Sigmoid colon (tissue), 7 donors: ENCODE data around the gene METTL25. TPM values are rescaled to one million over a fixed set of nuclear protein-coding genes. Genes with fewer than 3 reads are reported as not detected.

ENCODE experiments used
- DNase-seq: peaks from one replicate; pipeline ENCODE4 v3.0.0-alpha.2; 2019
- H3K27ac ChIP-seq, 4 donors: fragments of 200-600 bp; sonication (generic); one replicate each; pipeline ENCODE4 v1.5.1; 2016 to 2019; ENCODE audit warnings: mild to moderate bottlenecking in 1 of 4
- H3K27me3 ChIP-seq, 3 donors: fragments of 200-600 bp; sonication (generic); one replicate each; pipeline ENCODE4 v1.5.1; 2019; ENCODE audit warnings: mild to moderate bottlenecking in 1 of 3
- H3K36me3 ChIP-seq, 4 donors: fragments of 200-600 bp; sonication (generic); one replicate each; pipeline ENCODE4 v1.5.1; 2016 to 2019
- H3K4me1 ChIP-seq, 4 donors: fragments of 200-600 bp; sonication (generic); one replicate each; pipeline ENCODE4 v1.5.1; 2017 to 2019
- H3K4me3 ChIP-seq, 4 donors: fragments of 200-600 bp; sonication (generic); one replicate each; pipeline ENCODE4 v1.5.1; 2017 to 2019; ENCODE audit warnings: mild to moderate bottlenecking in 2 of 4, moderate library complexity in 1 of 4
- H3K9me3 ChIP-seq, 4 donors: fragments of 200-600 bp in 3 of 4; sonication (generic) in 3 of 4; one replicate each; pipeline versions ENCODE4 v1.5.1 to v1.6.1; 2013 to 2019
- CTCF ChIP-seq, 4 experiments: fragments of 450-650 bp in 3 of 4; fragments of 200-600 bp in 1 of 4; IDR thresholded peaks; one replicate each; pipeline ENCODE4 v1.5.1; 2016 to 2019; ENCODE audit warnings: antibody characterized with exemption in 4 of 4, mild to moderate bottlenecking in 3 of 4, moderate library complexity in 2 of 4
- EP300 ChIP-seq, 4 donors: sonication (generic); formaldehyde crosslinking; IDR thresholded peaks; one replicate each; pipeline ENCODE4 v1.6.1; 2017; ENCODE audit warnings: antibody characterized with exemption in 4 of 4
- POLR2A ChIP-seq, 2 donors: fragments of 450-650 bp; IDR thresholded peaks; one replicate each; pipeline ENCODE4 v1.6.1; 2016; ENCODE audit warnings: antibody characterized with exemption in 2 of 2, mild to moderate bottlenecking in 2 of 2, moderate library complexity in 2 of 2
- POLR2AphosphoS5 ChIP-seq, 4 donors: sonication (generic); formaldehyde crosslinking; IDR thresholded peaks; one replicate each; pipeline ENCODE4 v1.6.1; 2017; ENCODE audit warnings: antibody characterized with exemption in 4 of 4
- WGBS, 2 donors: extraction: QIAGEN DNeasy Blood & Tissue Kit; methylation state at CpG; one replicate each; pipeline ENCODE4 v1.1.7; 2013; 5-methylcytosine and 5-hydroxymethylcytosine counted together
- intact Hi-C: fragments of 100-400 bp; cut with DNase I; formaldehyde crosslinking; loops from one replicate; pipeline ENCODE4 v1.15.1; 2023
- polyA plus RNA-seq, 3 donors: library from polyadenylated mRNA; stranded (reverse); fragments of 200-250 nt; gene quantifications; one replicate each; pipeline ENCODE4 v1.2.3, GENCODE V29; 2013
- total RNA-seq, 4 donors: library from RNA; depleted of rRNA; stranded (reverse); fragments of >200 nt; gene quantifications; one replicate each; pipeline ENCODE4 v1.1.0, GENCODE V29; 2016
- donor health status: healthy with polysubstance abuse.
- donor health status: Bipolar disorder and iron deficiency.
- donor health status: healthy.

The METTL25 gene
- total and polyA plus RNA-seq, 7 donors: 3.9 to 59.9 (median 22.7) TPM

GRCh38 chr12:82474798-82475184 is 116.5 kb downstream of the METTL25 start:
- Histone ChIP-seq H3K27ac (no peak overlapping the region), H3K4me3 (no peak overlapping the region), H3K27me3 (no peaks in the 10 kb centered on the region), H3K36me3 (peaks cover 0 to 11% (median 8%) of the 10 kb centered on the region in 4 donors), H3K9me3 (peaks cover 0 to 3% (median 0%) of the 10 kb centered on the region in 4 donors), H3K4me1 (peaks cover 0 to 7% (median 0%) of the 10 kb centered on the region in 4 donors)
- DNase-seq: no peak
- WGBS, 2 donors: 74 to 85% methylated on average over 2 of the region's 2 CpGs
- intact Hi-C loops: no loop called here
- TF ChIP-seq EP300 (IDR thresholded peaks at IDR 0.05) (no peak), POLR2A (IDR thresholded peaks at IDR 0.05) (no peak), POLR2AphosphoS5 (IDR thresholded peaks at IDR 0.05) (no peak), CTCF (IDR thresholded peaks at IDR 0.05) (no peak)

- no peak overlapping the region for H3K27ac ChIP-seq
- no peak overlapping the region for H3K4me3 ChIP-seq
- H3K9me3 ChIP-seq: peaks cover 0 to 3% (median 0%) of the 10 kb centered on the region in 4 donors
- peaks cover 0 to 11% (median 8%) of the 10 kb centered on the region in 4 donors for H3K36me3 ChIP-seq
- no peaks in the 10 kb centered on the region for H3K27me3 ChIP-seq
- intact Hi-C loops: no loop called here
- 95 to 97% methylated on average over 1 of the region's 1 CpG for WGBS, 2 donors
- TF ChIP-seq EP300 (IDR thresholded peaks at IDR 0.05) (no peak), POLR2AphosphoS5 (IDR thresholded peaks at IDR 0.05) (no peak), CTCF (IDR thresholded peaks at IDR 0.05) (no peak), POLR2A (IDR thresholded peaks at IDR 0.05) (no peak)
- H3K4me1 ChIP-seq: peaks cover 0 to 7% (median 0%) of the 10 kb centered on the region in 4 donors
- no peak for DNase-seq
Measured at GRCh38 chr12:82475211-82475610, 116.9 kb downstream of the METTL25 start.

GRCh38 chr12:82476511-82476910 is 118.2 kb downstream of the METTL25 start:
- no peaks in the 10 kb centered on the region for H3K9me3 ChIP-seq
- DNase-seq: no peak
- TF ChIP-seq POLR2A (IDR thresholded peaks at IDR 0.05) (no peak), EP300 (IDR thresholded peaks at IDR 0.05) (no peak), CTCF (IDR thresholded peaks at IDR 0.05) (no peak), POLR2AphosphoS5 (IDR thresholded peaks at IDR 0.05) (no peak)
- intact Hi-C loops: no loop called here
- H3K27ac ChIP-seq: no peak overlapping the region
- no peak overlapping the region for H3K4me3 ChIP-seq
- WGBS, 2 donors: 84 to 86% methylated on average over 4 of the region's 4 CpGs
- H3K27me3 ChIP-seq: no peaks in the 10 kb centered on the region
- H3K4me1 ChIP-seq: peaks cover 0 to 7% (median 0%) of the 10 kb centered on the region in 4 donors
- H3K36me3 ChIP-seq: peaks cover 0 to 11% (median 8%) of the 10 kb centered on the region in 4 donors

- H3K27ac ChIP-seq: no peak overlapping the region
- no peak for DNase-seq
- peaks cover 0 to under 1% (median 0%) of the 10 kb centered on the region in 4 donors for H3K9me3 ChIP-seq
- 82 to 83% methylated on average over 1 of the region's 1 CpG for WGBS, 2 donors
- no peak overlapping the region for H3K4me3 ChIP-seq
- no peaks in the 10 kb centered on the region for H3K27me3 ChIP-seq
- H3K36me3 ChIP-seq: peaks cover 0 to 4% (median 0%) of the 10 kb centered on the region in 4 donors
- peaks cover 0 to 7% (median 0%) of the 10 kb centered on the region in 4 donors for H3K4me1 ChIP-seq
- intact Hi-C loops: no loop called here
- TF ChIP-seq POLR2AphosphoS5 (IDR thresholded peaks at IDR 0.05) (no peak), POLR2A (IDR thresholded peaks at IDR 0.05) (no peak), EP300 (IDR thresholded peaks at IDR 0.05) (no peak), CTCF (IDR thresholded peaks at IDR 0.05) (no peak)
Measured at GRCh38 chr12:82479511-82479910, 121.2 kb downstream of the METTL25 start.

- Histone ChIP-seq H3K36me3 (no peaks in the 10 kb centered on the region), H3K27me3 (no peaks in the 10 kb centered on the region), H3K4me1 (peaks cover 0 to 7% (median 0%) of the 10 kb centered on the region in 4 donors), H3K9me3 (peaks cover 0 to 6% (median 2%) of the 10 kb centered on the region in 4 donors), H3K4me3 (no peak overlapping the region), H3K27ac (no peak overlapping the region)
- TF ChIP-seq POLR2A (IDR thresholded peaks at IDR 0.05): no peak
- no peak for TF ChIP-seq POLR2AphosphoS5 (IDR thresholded peaks at IDR 0.05)
- no peak for TF ChIP-seq CTCF (IDR thresholded peaks at IDR 0.05)
- TF ChIP-seq EP300 (IDR thresholded peaks at IDR 0.05): no peak
- 93 to 95% methylated on average over 3 of the region's 3 CpGs for WGBS, 2 donors
- intact Hi-C loops: no loop called here
- DNase-seq: no peak
Measured at GRCh38 chr12:82480606-82481005, 122.3 kb downstream of the METTL25 start.
